WTC11 (cell line): ENCODE results near the gene ESAM. TPM values are rescaled to one million over a fixed set of nuclear protein-coding genes. Genes with fewer than 3 reads are reported as not detected.

Experiments used
- ATAC-seq: fragments of 200-7000 bp; cut with Tn5 transposase; 2 replicates; pipeline ENCODE4 v1.10.0; 2021; ENCODE audit warnings: mild to moderate bottlenecking, moderate library complexity
- CTCF ChIA-PET: fragments of 300-600 bp; sonication (Branson Sonifier 250); formaldehyde crosslinking; loops from one replicate; lab custom pipeline; 2021; ENCODE audit warnings: antibody characterized with exemption; lab: Charles Lee
- POLR2A ChIA-PET: fragments of 350-600 bp; sonication (Branson Sonifier 250); formaldehyde crosslinking; loops from one replicate; lab custom pipeline; 2021; ENCODE audit warnings: antibody characterized with exemption; lab: Charles Lee
- DNase-seq: peaks from one replicate; pipeline ENCODE4 v3.0.0; 2021; ENCODE audit warnings: low spot score
- H3K27ac Mint-ChIP-seq: 2 replicates; pipeline ENCODE4 v1.8.0; 2021; ENCODE audit warnings: mixed read lengths
- H3K27me3 Mint-ChIP-seq: 2 replicates; pipeline ENCODE4 v1.8.0; 2021; ENCODE audit warnings: low read depth, mild to moderate bottlenecking, moderate library complexity, mixed read lengths
- H3K36me3 Mint-ChIP-seq: 2 replicates; pipeline ENCODE4 v1.8.0; 2021; ENCODE audit warnings: mixed read lengths
- H3K4me1 Mint-ChIP-seq: 2 replicates; pipeline ENCODE4 v1.8.0; 2022; ENCODE audit warnings: mixed read lengths
- H3K4me3 Mint-ChIP-seq: 2 replicates; pipeline ENCODE4 v1.8.0; 2021; ENCODE audit warnings: mild to moderate bottlenecking, moderate library complexity, mixed read lengths
- H3K9me3 Mint-ChIP-seq: 2 replicates; pipeline ENCODE4 v1.8.0; 2021; ENCODE audit warnings: mixed read lengths
- AFF4 ChIP-seq: sonication (generic); formaldehyde crosslinking; IDR thresholded peaks from 2 replicates; pipeline ENCODE4 v1.8.1; 2023; ENCODE audit warnings: mild to moderate bottlenecking, missing genetic modification reagents, borderline replicate concordance
- ATF1 ChIP-seq: sonication (generic); formaldehyde crosslinking; IDR thresholded peaks from 2 replicates; pipeline ENCODE4 v1.8.1; 2023; ENCODE audit warnings: mild to moderate bottlenecking, moderate library complexity, missing genetic modification reagents
- ESRRA ChIP-seq: sonication (generic); formaldehyde crosslinking; IDR thresholded peaks from 2 replicates; pipeline ENCODE4 v1.8.1; 2022; ENCODE audit warnings: mild to moderate bottlenecking, missing genetic modification reagents, borderline replicate concordance
- FOXK1 ChIP-seq: sonication (generic); formaldehyde crosslinking; IDR thresholded peaks from 2 replicates; pipeline ENCODE4 v1.8.0; 2022; ENCODE audit warnings: mild to moderate bottlenecking, moderate library complexity, missing genetic modification reagents
- GTF2I ChIP-seq: fragments of 250-450 bp; sonication (Bioruptor Pico); conservative IDR thresholded peaks from 2 replicates; pipeline ENCODE4 v1.4.0; 2021; ENCODE audit warnings: mild to moderate bottlenecking
- RORB ChIP-seq: fragments of 250-450 bp; sonication (Bioruptor Pico); IDR thresholded peaks from 2 replicates; pipeline ENCODE4 v1.9.0; 2021; ENCODE audit warnings: mild to moderate bottlenecking
- ZNF263 ChIP-seq: sonication (generic); formaldehyde crosslinking; IDR thresholded peaks from 2 replicates; pipeline ENCODE4 v1.8.1; 2022; ENCODE audit warnings: low read depth, mild to moderate bottlenecking, moderate library complexity, missing genetic modification reagents
- ZNF423 ChIP-seq: fragments of 250-450 bp; sonication (Bioruptor Pico); IDR thresholded peaks from 2 replicates; pipeline ENCODE4 v2.1.2; 2022; ENCODE audit warnings: mild to moderate bottlenecking, moderate library complexity
- total RNA-seq: library from RNA; stranded (reverse); gene quantifications from 3 replicates; pipeline ENCODE4 v1.2.3, GENCODE V29; 2021
- TF ChIP-seq, protein P1 (sequence below): fragments of 250-450 bp; sonication (Bioruptor Pico); IDR thresholded peaks from 2 replicates; pipeline ENCODE4 v2.1.2; 2022; ENCODE audit warnings: mild to moderate bottlenecking, moderate library complexity
- TF ChIP-seq, protein P2 (sequence below): sonication (generic); formaldehyde crosslinking; IDR thresholded peaks from 2 replicates; pipeline ENCODE4 v1.8.1; 2023; ENCODE audit warnings: mild to moderate bottlenecking, missing genetic modification reagents, moderate library complexity
- TF ChIP-seq, protein P3 (sequence below): fragments of 250-450 bp; sonication (Bioruptor Pico); IDR thresholded peaks from 2 replicates; pipeline ENCODE4 v1.9.0; 2021; ENCODE audit warnings: mild to moderate bottlenecking, borderline replicate concordance
- TF ChIP-seq, protein P4 (sequence below): fragments of 250-450 bp; sonication (Bioruptor Pico); conservative IDR thresholded peaks from 2 replicates; pipeline ENCODE4 v1.9.0; 2021; ENCODE audit warnings: mild to moderate bottlenecking
- TF ChIP-seq, protein P5 (sequence below): fragments of 250-450 bp; sonication (Bioruptor Pico); IDR thresholded peaks from 2 replicates; pipeline ENCODE4 v1.9.0; 2021; ENCODE audit warnings: mild to moderate bottlenecking

ESAM gene
- total RNA-seq, 1 experiment from 2014 or later, result 0.48 TPM

- TF ChIP-seq, protein P1, sequence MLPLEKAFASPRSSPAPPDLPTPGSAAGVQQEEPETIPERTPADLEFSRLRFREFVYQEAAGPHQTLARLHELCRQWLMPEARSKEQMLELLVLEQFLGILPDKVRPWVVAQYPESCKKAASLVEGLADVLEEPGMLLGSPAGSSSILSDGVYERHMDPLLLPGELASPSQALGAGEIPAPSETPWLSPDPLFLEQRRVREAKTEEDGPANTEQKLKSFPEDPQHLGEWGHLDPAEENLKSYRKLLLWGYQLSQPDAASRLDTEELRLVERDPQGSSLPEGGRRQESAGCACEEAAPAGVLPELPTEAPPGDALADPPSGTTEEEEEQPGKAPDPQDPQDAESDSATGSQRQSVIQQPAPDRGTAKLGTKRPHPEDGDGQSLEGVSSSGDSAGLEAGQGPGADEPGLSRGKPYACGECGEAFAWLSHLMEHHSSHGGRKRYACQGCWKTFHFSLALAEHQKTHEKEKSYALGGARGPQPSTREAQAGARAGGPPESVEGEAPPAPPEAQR (CRISPR knock-in tag), result no peak
Measured at GRCh38 chr11:124769806-124770774, 8.0 kb upstream of the ESAM start (continued).

- no peak for ATAC-seq
- no peaks in the 10 kb centered on the region for H3K27me3 Mint-ChIP-seq
- POLR2A ChIA-PET, result no interaction called here
Measured at GRCh38 chr11:124768914-124769313, 6.8 kb upstream of the ESAM start.

More at GRCh38 chr11:124768914-124769313, 6.8 kb upstream of the ESAM start:
- H3K4me3 Mint-ChIP-seq, result no peak overlapping the region
- no peak for DNase-seq
- peaks cover 33% of the 10 kb centered on the region for H3K36me3 Mint-ChIP-seq
- no peaks in the 10 kb centered on the region for H3K4me1 Mint-ChIP-seq
- TF ChIP-seq RORB (CRISPR knock-in tag) (no peak), ZNF263 (CRISPR knock-in tag) (no peak), ATF1 (CRISPR knock-in tag) (no peak), AFF4 (CRISPR knock-in tag) (no peak), ZNF423 (CRISPR knock-in tag) (no peak), FOXK1 (CRISPR knock-in tag) (no peak), GTF2I (CRISPR knock-in tag) (no peak), ESRRA (CRISPR knock-in tag) (no peak)
- TF ChIP-seq, protein P2, sequence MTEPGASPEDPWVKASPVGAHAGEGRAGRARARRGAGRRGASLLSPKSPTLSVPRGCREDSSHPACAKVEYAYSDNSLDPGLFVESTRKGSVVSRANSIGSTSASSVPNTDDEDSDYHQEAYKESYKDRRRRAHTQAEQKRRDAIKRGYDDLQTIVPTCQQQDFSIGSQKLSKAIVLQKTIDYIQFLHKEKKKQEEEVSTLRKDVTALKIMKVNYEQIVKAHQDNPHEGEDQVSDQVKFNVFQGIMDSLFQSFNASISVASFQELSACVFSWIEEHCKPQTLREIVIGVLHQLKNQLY (CRISPR knock-in tag), result no peak
- TF ChIP-seq, protein P3, sequence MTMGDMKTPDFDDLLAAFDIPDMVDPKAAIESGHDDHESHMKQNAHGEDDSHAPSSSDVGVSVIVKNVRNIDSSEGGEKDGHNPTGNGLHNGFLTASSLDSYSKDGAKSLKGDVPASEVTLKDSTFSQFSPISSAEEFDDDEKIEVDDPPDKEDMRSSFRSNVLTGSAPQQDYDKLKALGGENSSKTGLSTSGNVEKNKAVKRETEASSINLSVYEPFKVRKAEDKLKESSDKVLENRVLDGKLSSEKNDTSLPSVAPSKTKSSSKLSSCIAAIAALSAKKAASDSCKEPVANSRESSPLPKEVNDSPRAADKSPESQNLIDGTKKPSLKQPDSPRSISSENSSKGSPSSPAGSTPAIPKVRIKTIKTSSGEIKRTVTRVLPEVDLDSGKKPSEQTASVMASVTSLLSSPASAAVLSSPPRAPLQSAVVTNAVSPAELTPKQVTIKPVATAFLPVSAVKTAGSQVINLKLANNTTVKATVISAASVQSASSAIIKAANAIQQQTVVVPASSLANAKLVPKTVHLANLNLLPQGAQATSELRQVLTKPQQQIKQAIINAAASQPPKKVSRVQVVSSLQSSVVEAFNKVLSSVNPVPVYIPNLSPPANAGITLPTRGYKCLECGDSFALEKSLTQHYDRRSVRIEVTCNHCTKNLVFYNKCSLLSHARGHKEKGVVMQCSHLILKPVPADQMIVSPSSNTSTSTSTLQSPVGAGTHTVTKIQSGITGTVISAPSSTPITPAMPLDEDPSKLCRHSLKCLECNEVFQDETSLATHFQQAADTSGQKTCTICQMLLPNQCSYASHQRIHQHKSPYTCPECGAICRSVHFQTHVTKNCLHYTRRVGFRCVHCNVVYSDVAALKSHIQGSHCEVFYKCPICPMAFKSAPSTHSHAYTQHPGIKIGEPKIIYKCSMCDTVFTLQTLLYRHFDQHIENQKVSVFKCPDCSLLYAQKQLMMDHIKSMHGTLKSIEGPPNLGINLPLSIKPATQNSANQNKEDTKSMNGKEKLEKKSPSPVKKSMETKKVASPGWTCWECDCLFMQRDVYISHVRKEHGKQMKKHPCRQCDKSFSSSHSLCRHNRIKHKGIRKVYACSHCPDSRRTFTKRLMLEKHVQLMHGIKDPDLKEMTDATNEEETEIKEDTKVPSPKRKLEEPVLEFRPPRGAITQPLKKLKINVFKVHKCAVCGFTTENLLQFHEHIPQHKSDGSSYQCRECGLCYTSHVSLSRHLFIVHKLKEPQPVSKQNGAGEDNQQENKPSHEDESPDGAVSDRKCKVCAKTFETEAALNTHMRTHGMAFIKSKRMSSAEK (CRISPR knock-in tag), result no peak
- TF ChIP-seq, protein P4, sequence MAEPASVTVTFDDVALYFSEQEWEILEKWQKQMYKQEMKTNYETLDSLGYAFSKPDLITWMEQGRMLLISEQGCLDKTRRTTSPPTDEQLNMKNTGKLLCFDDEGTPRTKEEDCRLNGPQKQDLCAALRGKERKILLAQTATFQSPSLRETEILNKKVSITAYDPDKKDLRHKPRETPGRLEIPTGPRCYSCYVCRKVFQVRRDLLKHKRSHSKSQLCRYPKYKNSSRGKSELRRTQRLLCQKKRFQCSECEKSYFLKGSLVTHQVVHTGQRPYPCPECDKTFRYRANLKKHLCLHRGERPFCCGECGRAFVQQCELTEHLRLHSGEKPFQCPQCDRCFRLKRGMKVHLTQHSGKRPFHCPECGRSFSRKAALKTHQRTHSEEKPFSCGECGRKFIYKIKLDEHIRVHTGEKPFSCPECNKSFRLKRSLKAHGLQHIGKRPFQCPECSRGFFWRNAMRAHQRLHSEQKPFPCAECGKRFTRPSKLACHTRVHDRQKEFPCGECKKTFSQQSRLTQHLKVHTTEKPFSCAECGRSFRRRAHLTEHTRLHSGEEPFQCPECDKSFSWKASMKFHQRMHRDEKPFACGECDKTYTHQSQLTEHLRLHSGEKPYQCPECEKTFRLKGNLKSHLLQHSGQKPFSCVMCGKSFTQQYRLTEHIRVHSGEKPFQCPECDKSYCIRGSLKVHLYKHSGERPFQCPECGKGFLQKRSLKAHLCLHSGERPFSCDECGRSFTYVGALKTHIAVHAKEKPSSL, result no peak
- TF ChIP-seq, protein P5, sequence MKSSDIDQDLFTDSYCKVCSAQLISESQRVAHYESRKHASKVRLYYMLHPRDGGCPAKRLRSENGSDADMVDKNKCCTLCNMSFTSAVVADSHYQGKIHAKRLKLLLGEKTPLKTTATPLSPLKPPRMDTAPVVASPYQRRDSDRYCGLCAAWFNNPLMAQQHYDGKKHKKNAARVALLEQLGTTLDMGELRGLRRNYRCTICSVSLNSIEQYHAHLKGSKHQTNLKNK (CRISPR knock-in tag), result no peak
- CTCF ChIA-PET, result interaction anchor here (0.9 to 3.1 kb wide), 3 partner anchors 9 to 98 kb away, joined by 4 to 12 read pairs (median 5); no protein-coding TSS in a partner anchor
- no peak overlapping the region for H3K27ac Mint-ChIP-seq
- no peaks in the 10 kb centered on the region for H3K9me3 Mint-ChIP-seq
